ENCODE measurements around the gene IL36A. TPM values are rescaled to one million over a fixed set of nuclear protein-coding genes. Genes with fewer than 3 reads are reported as not detected.

The IL36A gene
- total RNA-seq, 1 experiment from 2014 or later = not detected

- Histone ChIP-seq H3K9me3 (ENCODE audit: insufficient read depth, low read depth) (no peaks in the 10 kb centered on the region; the same call in 1 of the 2 replicates), H3K27me3 (ENCODE audit: insufficient read depth, low read depth) (no peaks in the 10 kb centered on the region), H3K4me3 (no peak overlapping the region), H3K36me3 (ENCODE audit: low read depth) (no peaks in the 10 kb centered on the region), H2AFZ (no peak overlapping the region), H3K9me2 (ENCODE audit: insufficient read depth) (no peaks in the 10 kb centered on the region), H3F3A (ENCODE audit: insufficient read depth, low read depth) (peaks cover under 1% of the 10 kb centered on the region; the same call in 1 of the 2 replicates), H3K79me2 (ENCODE audit: low read depth) (no peaks in the 10 kb centered on the region), H4K20me1 (ENCODE audit: insufficient read depth) (no peaks in the 10 kb centered on the region), H3K4me2 (no peak overlapping the region), H3K27ac (no peak overlapping the region), H3K4me1 (replicated peaks; ENCODE audit: insufficient read depth) (no peaks in the 10 kb centered on the region)
- TF ChIP-seq EZH2 (IDR thresholded peaks at IDR 0.05; ENCODE audit: low read depth) = no peak
- TF ChIP-seq CTCF (conservative IDR thresholded peaks at IDR 0.05) = no peak
- CTCF ChIA-PET = no interaction called here
- DNase-seq = no peak
- BruUV-seq (replicated peaks) = no TSS peak
- intact Hi-C loops (cut with micrococcal nuclease; ENCODE audit: unreplicated experiment) = no loop called here
- POLR2A ChIA-PET (ENCODE audit: unreplicated experiment) = no interaction called here
Measured at GRCh38 chr2:113018509-113018908, 13.2 kb downstream of the IL36A start.

- POLR2A ChIA-PET (ENCODE audit: unreplicated experiment) = no interaction called here
- no peak for DNase-seq
- Histone ChIP-seq H3K36me3 (ENCODE audit: low read depth) (no peaks in the 10 kb centered on the region), H3K4me1 (replicated peaks; ENCODE audit: insufficient read depth) (no peaks in the 10 kb centered on the region), H3K9me3 (ENCODE audit: insufficient read depth, low read depth) (no peaks in the 10 kb centered on the region; the same call in 1 of the 2 replicates), H3K4me3 (no peak overlapping the region), H3K4me2 (no peak overlapping the region), H3K27ac (no peak overlapping the region), H4K20me1 (ENCODE audit: insufficient read depth) (no peaks in the 10 kb centered on the region), H3K9me2 (ENCODE audit: insufficient read depth) (no peaks in the 10 kb centered on the region), H3K79me2 (ENCODE audit: low read depth) (no peaks in the 10 kb centered on the region), H3K27me3 (ENCODE audit: insufficient read depth, low read depth) (no peaks in the 10 kb centered on the region), H2AFZ (no peak overlapping the region), H3F3A (ENCODE audit: insufficient read depth, low read depth) (no peaks in the 10 kb centered on the region)
- intact Hi-C loops (cut with micrococcal nuclease; ENCODE audit: unreplicated experiment) = no loop called here
- BruUV-seq (replicated peaks) = no TSS peak
- TF ChIP-seq EZH2 (IDR thresholded peaks at IDR 0.05; ENCODE audit: low read depth) = no peak
- TF ChIP-seq CTCF (conservative IDR thresholded peaks at IDR 0.05) = no peak
- CTCF ChIA-PET = no interaction called here
Measured at GRCh38 chr2:113021312-113021711, 16.1 kb downstream of the IL36A start.

GRCh38 chr2:113024764-113025163 lies 19.5 kb downstream of the IL36A start:
- TF ChIP-seq CTCF (conservative IDR thresholded peaks at IDR 0.05) = no peak
- no peak for TF ChIP-seq EZH2 (IDR thresholded peaks at IDR 0.05; ENCODE audit: low read depth)
- H3K4me2 ChIP-seq = no peak overlapping the region
- CTCF ChIA-PET = no interaction called here
- no TSS peak for BruUV-seq (replicated peaks)
- H3K4me1 ChIP-seq (replicated peaks; ENCODE audit: insufficient read depth) = no peaks in the 10 kb centered on the region
- no peaks in the 10 kb centered on the region; the same call in 1 of the 2 replicates for H3K9me3 ChIP-seq (ENCODE audit: insufficient read depth, low read depth)
- no peaks in the 10 kb centered on the region for H3K36me3 ChIP-seq (ENCODE audit: low read depth)
- intact Hi-C loops (cut with micrococcal nuclease; ENCODE audit: unreplicated experiment) = no loop called here
- DNase-seq = no peak
- POLR2A ChIA-PET (ENCODE audit: unreplicated experiment) = no interaction called here
- no peaks in the 10 kb centered on the region for H3K9me2 ChIP-seq (ENCODE audit: insufficient read depth)
- no peaks in the 10 kb centered on the region for H4K20me1 ChIP-seq (ENCODE audit: insufficient read depth)
- H3K79me2 ChIP-seq (ENCODE audit: low read depth) = no peaks in the 10 kb centered on the region
- H3F3A ChIP-seq (ENCODE audit: insufficient read depth, low read depth) = no peaks in the 10 kb centered on the region
- no peak overlapping the region for H2AFZ ChIP-seq
- H3K27me3 ChIP-seq (ENCODE audit: insufficient read depth, low read depth) = no peaks in the 10 kb centered on the region
- no peak overlapping the region for H3K4me3 ChIP-seq
- H3K27ac ChIP-seq = no peak overlapping the region
